HL-60/S4 treated with retinoic acid at 250 ng/mL for 4 days and 3 days (cell line): ENCODE results near the gene KCNJ8.
"Not testable (repeated sequence)": the region's sequence is repeated elsewhere in the genome, so short reads cannot be mapped to it uniquely, and the experiment has no call there.

ENCODE experiments used
- in situ Hi-C: fragments of 300-500 bp; cut with MboI; formaldehyde crosslinking; loops from 2 replicates; pipeline ENCODE4 v1.7.0; 2022; ENCODE audit warnings: low sequenced_read_pairs

Gene KCNJ8

DNA sequence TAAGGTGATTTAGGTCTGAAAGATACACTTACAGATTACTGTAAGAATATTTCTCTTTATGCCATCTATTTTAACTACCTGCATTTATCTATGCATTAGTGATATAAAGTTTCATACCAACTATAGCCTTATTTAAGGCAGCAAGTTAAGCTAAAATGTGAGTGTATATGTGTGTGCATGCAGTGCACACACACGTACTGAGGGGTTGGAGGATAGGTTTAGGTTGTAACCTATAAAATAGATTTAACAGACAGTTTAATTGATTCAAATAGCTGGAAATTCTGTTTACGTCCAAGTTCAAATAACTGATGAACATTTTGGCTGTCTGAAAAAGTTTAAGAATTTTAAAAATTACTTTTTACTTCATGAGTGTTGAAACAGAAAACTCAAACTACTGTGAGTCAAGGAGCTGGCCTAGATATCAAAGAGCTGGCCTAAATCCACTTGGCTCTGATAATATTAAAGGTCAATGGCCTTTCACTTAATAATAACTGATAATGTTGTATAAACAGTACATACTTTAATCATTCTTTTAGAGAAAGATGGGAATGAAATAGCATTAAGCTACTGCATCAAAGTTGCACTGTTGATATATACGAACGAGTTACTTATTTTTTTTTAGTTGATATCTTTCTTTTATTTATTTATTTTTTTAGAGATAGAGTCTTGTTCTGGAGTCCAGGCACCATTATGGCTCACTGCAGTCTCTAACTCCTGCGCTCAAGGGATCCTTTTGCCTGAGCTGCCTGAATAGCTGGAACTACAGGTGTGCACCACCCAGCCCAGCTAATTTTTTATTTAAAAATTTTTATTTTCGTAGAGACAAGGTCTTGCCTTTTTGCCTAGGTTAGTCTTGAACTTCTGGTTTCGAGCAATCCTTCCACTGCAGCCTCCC, 13.8 kb upstream of the KCNJ8 start:
- in situ Hi-C loops: no loop called here

DNA sequence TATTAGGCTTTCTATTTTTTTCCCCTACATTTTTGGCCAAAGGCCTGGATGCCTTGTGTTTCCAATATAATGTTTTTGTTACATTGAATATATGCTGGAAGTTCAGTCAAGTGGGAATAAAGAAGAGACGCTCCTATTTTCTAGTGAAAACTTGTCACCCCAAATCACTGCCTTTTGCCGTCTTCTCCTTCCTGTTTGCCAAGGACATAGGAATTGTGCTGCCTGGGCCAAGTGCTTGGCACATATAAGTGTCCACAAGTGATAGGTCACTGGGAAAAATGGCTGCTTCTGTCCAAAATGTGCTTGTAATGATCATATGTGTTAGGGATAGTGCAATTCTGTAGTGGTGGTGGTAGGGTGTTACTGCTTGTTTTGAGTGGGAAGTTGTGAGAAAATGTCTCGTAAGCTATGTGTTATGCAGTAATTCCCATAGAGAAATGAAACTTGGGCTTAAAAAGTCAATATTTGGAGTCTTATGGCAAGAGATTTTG, 11.6 kb upstream of the KCNJ8 start:
- in situ Hi-C loops: no loop called here

DNA sequence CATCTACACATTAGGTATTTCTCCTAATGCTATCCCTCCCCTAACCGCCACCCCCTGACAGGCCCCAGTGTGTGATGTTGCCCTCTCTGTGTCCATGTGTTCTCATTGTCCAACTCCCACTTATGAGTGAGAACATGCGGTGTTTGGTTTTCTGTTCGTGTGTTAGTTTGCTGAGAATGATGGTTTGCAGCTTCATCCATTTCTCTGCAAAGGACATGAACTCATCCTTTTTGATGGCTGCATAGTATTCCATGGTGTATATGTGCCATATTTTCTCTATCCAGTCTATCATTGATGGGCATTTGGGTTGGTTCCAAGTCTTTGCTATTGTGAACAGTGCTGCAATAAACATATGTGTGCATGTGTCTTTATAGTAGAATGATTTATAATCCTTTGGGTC, 8.2 kb upstream of the KCNJ8 start:
- in situ Hi-C loops: not testable (repeated sequence)

DNA sequence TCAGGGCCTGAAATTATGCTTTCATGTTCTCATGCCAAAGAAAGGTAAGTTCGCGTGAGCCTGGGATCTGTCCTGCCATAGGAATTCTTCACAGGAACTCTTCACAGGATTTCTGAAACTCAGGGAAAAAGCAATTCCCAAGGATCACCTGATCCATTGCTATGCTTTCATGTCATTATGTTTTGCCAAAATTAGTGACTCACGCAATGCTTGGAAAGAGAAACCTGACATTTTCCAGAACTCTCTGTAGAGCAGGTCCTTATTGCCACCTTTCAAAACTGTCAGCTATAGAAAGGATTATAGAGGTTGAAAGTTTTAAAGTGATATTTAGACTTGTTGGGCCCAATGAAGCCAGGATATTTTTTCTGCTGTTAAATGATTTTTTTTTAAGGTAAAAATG, 6.3 kb upstream of the KCNJ8 start:
- in situ Hi-C loops: no loop called here

DNA sequence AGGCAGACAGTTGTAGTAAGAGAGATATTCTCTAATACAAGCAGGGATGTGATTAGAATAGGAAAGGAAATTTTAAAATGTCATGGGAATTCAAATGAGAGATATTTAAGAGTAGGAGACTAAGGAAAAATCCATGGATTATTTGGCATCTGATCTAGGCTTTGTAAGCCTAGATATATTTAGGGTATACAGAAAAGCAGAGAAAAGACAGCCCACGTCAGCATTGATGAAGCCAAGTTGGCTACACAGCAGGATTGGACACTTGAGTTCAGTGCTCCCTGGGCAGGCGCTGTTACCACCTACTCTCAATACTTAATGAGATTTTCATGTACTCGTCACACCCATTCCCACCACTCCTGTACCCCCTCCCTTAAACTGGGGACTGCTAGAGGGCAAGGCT, 1.7 kb upstream of the KCNJ8 start:
- in situ Hi-C loops: no loop called here

DNA sequence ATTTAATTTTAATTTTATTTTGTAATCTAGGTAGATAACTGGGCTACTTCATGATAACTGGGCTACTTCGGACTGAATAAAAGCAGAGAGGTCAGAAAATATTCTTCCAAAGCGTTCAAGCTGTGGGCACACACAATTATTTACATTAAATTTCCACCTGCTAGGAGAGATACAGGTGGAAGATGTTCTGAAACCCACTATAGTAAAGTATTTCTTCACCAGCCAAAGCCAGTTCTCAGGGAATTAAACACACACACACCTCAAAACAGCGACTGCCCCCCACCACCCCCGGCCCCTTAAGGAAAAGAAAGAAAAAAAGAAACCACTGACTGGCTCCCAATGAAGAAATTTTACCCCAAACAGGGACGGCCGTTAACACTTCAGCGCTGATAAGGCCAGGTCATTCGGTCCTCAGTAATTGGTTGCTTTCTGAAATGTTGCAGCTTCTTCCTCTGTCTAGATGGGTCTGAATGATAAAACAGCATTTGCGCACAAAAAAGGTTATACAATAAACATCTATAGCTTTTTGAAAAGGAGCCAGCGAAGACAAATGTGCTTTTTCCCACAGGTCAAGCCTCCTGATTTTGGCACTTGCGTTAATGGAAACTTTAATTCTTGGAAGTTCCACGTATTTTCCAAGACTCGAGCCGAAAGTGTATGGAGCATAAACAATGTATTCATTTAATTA, 771 bp upstream of the KCNJ8 start:
- in situ Hi-C loops: no loop called here

DNA sequence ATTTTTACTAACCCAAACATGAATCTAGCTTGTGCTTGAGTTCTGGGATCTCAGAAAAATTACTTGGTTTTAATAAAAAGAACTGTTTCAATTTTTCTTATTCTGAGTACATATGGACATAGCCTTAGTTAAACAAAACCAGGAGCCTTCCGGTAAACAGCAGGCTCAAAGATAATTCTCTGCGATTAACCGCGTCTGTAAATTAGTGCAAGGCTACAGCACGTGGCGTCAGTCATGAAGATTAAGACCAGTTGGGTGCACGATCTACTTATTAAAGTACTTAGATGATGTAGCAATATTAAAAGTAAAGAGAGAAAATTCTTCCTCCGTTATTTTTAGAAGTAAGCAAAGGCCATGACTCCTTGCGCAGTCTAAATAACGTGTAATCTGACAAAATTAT, 700 bp downstream of the KCNJ8 start:
- in situ Hi-C loops: no loop called here

DNA sequence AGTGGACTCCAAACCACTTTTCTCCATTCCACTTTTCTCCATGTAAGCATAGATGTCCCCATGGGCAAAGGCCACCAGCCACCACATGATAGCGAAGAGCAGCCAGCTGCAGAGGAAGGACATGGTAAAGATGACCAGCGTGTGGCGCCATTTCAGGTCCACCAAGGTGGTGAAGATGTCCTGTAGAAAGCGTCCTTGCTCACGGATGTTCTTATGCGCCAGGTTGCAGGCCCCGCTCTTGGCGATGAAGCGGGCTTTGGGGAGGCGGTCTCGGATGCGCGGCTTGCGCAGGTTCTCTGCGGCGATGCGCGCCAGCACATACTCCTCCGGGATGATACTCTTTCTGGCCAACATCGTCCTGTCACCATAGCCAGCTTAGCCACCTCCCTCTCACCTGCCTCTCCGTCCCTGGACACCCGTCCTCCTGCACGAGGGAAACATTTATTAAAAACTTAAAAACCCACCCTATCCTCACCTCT, 1.2 kb downstream of the KCNJ8 start:
- in situ Hi-C loops: no loop called here

DNA sequence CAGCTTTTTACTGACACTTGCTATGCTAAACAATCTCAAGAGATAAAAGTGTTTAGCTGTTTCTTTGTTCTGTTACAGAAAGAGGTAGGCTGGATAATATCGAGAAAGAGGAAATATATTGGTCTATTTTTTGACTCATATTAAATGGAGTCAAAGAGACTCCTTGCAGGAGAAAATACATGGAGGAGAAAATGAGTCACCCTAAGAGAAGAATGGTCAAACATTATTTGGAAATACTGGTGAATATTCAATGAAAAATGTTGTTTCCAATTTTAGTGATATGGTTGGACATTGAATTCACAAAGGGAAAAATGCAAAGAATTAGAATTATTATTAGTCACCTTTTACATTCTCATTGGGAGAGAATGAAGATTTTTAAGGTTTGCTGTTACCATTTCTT, 3.2 kb downstream of the KCNJ8 start:
- in situ Hi-C loops: no loop called here

DNA sequence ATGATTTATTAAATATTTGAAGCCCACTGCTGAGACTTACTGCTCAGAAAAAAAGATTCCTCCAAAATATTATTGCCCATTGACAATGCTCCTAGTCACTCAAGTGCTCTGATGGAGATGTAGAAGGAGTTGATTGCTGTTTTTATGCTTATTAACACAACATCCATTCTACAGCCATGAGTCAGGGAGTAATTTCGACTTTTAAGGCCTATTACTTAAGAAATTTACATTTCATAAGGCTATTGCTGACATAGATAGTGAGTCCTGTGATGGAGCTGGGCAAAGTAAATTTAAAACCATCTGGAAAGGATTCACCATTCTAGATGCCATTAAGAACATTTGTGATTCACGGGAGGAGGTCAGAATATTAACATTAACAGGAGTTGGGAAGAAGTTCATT, 5.2 kb downstream of the KCNJ8 start:
- in situ Hi-C loops: no loop called here

DNA sequence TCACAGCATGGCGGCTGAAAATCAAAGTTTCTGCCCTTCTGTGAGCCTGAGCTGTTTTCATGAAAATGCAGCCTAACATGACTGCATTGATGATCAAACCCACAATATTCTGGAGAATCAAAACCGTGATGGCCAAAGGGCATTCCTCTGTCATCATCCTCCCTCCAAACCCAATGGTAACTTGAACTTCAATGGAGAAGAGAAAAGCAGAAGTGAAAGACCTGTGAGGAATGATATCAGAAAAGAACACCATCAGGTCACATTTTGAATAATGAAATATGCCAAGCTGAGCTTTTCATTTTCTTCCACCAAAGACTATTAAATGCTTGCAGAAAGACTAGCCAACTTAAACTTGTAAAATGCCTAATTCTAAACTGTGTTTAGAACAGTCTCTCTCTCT, 8.1 kb downstream of the KCNJ8 start:
- in situ Hi-C loops: no loop called here

DNA sequence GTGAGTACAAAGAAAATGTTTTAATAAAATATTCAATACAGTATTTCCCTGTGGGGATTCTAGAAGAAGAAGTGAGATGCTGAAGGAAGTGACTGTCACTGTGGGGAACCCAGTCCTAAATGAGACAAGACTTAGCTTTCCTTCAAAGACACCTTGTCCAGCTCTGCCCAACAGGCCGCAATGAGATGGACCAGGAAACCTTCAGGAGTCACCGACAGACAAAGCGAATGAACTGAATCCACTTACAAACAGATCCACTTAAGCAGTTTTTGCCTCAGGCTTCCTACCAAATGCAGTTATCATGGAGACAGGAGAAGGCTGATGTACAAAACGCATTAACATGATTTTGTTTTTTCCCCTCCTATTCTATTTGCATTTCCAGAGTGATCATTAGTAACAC, 9.6 kb downstream of the KCNJ8 start:
- in situ Hi-C loops: no loop called here

DNA sequence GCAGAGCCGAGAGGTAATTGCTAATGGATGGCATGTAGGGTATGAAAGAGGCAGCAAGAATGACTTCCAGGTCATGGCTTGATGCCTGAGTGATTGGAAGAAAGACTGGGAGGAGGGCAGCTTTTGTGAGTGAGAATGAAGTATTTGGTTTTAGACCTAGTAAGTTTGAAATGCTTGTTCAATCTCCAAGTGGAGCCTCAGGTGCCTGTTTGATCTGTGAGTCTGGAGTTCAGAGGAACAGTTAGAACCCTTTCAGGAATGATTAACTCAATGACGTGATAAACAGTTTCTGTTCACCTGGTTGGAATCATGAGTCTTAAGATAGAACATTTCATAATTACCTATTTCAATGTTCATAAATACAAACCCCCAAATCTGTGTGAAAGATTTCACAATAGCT, 10.4 kb downstream of the KCNJ8 start:
- in situ Hi-C loops: no loop called here

DNA sequence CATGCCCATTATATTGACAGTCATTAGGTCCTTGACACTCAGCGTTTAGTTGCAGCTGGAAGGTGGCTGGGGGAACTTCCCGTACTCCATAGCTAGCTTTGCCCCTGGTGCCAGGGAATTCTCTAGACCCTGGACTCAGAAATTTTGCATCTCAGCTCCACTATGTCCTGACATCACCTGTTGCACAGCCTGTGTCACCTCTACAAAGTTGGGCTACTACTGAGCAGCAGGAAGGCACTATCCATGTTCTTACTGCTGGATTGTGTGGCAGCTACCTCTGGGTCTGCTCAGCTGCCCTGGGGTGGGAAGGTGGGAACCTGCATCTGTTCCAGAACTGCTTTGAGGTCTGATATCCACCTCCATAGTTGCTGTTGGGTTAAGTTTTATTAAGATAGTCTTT, 11.0 kb downstream of the KCNJ8 start:
- in situ Hi-C loops: no loop called here

DNA sequence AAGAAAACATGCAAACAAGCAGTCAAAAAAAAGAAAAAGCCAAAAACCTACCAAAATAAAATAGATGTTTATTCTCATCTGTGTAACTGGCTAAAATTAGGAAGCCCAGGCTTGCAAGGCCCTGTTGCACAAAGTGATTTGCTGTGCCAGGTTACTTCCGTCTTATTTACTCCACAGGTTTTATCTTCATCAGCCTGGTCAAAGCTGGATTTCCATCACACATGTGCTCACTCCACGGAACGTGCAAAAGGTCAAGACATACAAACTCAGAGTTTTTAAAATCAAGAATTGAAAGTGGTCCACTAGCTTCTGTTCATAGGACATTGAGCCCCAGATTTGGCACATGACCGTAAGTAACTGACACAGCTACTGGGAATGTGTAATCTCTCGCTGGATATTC, 14.8 kb downstream of the KCNJ8 start:
- in situ Hi-C loops: no loop called here

DNA sequence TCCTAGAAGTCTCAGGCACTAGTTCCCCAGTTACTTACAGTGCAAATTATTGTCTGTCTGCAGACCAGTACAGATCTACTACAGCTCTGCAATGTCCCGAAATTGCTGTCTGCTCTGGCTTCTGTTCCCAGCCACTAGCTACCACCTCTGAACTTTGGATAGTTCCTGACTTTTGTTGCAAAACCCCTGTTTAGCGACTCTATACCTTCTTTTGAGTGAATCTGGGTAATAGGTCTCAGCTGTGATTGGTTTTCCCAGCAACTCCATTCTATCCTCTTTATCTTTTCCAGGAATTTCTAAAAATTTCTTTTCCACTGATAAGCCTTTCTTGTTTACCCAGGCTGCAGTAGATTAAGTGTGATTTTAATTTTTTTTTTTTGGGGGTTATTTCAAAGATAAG, 16.8 kb downstream of the KCNJ8 start:
- in situ Hi-C loops: no loop called here

DNA sequence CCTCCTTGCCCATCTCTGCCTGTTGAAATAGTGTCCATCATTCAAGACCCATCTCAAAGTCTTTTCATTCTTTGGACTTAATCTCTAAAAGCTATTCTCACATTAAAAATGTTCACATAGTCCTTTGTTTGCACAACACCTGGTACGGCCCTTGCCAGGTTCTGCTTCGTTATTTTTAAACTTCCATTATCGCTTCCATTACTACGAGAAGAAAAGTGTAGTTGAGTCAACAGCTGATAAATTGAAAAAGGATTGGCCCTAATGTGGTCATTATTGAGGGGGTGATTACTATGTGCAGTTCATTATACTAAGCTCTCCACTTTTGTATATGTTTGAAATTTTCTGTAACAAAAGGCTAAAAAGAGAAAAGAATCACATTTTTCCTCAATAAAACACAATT, 17.8 kb downstream of the KCNJ8 start:
- in situ Hi-C loops: no loop called here

DNA sequence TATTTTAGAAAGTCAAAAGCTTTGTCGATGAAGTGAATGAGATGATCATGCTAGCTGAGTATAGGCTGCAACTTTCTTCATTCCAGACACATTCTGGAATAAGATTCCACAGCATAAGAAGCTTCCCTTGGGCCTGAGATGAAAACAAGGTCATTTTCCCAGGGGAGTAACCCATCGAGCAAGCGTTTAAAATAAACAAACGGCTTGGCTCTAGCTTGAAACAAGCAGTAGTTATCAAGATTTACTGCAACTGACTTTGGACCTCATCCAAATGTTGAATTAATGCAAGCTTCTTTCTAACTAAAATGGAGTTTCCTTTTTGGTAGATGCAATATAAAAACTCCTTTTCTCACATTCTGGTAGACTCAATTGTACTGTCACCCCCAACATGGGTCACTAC, 23.0 kb downstream of the KCNJ8 start:
- in situ Hi-C loops: no loop called here

DNA sequence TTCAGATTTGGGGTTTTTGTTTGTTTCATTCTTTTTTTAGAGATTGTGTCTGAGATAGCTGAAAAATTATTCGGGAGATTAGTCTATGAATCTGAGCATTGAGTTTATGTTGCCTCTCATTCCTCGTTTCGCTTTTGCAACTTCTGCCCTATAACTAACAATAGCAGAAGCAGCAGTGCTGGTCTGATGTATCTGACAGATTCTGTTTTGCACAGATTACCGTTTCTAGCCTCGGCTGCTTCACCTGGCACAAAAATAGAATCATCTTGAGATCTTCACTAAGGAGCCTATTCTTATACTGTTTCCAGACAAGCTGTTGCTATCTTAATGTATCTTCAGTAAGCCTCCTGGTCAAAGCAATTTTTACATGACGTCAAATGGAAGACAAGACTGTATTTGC, 29.2 kb downstream of the KCNJ8 start:
- in situ Hi-C loops: no loop called here

DNA sequence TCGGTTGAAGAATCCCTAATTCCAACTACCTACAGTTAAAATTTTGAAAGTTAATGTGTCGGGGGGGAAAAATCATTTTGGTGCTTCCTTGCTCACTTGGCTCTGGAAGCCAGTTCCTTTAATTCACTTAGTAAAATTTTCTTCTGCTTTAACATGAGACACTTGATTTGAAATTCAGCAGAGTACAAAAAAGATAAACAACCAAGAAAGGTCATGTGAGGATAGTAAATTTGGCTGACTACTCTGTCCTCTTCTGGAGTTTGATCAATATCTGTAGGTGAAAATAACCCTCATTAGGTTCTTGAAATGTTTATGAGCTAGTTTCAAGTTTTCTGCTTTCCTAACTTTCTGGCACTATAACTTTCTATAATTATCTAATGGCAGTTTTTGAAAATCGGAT, 43.4 kb downstream of the KCNJ8 start:
- in situ Hi-C loops: no loop called here

DNA sequence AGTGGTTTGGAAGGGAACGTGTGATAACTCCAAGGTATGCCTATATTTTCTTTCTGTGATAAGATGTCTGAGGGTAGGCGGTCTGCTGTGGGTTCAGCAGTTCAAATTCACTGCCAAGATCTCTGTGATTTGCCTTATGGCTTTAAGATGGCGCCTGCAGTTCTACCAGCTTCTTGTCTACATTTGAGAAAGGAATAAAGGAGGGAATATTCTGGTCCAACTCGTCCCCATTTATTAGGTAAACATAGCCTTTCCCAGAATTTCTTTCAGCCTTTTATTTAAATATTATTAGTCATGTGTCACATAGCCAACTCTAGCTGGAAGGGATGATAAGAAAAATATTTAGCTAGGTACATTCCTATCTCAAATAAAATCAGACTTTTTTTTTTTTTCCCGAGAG, 48.8 kb downstream of the KCNJ8 start:
- in situ Hi-C loops: no loop called here

DNA sequence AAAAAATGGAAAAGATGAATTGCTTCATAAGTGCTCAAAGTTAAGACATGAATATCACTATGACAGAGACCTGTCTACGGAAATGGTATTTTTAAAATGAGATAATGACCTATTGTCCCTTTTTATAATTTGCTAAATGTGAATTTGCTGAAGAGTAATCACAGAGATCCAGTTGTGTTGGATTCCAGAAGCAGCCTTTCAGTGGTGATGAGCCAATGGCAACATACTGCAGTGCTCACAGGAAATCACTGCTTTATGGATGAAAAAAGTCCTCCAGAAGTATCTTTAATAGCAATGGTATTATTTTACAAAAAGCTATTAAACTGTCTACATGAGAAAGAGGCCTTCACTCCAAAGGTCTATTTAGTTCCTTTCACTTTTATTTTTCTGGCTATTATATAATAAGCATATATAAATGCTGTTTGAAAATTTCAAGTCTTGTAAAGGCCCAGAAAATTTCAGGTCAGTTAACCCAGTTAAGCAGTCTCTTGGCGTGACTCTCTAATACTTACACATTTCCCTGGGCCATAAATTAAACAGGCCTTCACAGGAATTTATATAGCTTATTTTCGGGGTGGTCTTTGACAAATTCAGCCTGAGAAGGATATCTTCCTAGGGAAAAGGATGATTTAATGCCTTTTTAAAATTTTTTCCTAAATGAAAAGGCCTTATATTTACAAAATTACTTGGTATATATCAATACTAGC, 55.4 kb downstream of the KCNJ8 start:
- in situ Hi-C loops: no loop called here
